Esophagus muscularis mucosa (tissue), 4 donors: Measurements from ENCODE around the gene APLP2.

Experiments used
- EP300 ChIP-seq: sonication (generic); formaldehyde crosslinking; IDR thresholded peaks from one replicate; pipeline ENCODE4 v1.6.1; 2017; ENCODE audit warnings: antibody characterized with exemption
- POLR2A ChIP-seq: fragments of 450-650 bp; IDR thresholded peaks from one replicate; pipeline ENCODE4 v1.6.1; 2017; ENCODE audit warnings: antibody characterized with exemption, moderate library complexity, mild to moderate bottlenecking, low read depth
- POLR2AphosphoS5 ChIP-seq, 2 donors: sonication (generic); formaldehyde crosslinking; IDR thresholded peaks; one replicate each; pipeline ENCODE4 v1.6.1; 2017; ENCODE audit warnings: antibody characterized with exemption in 2 of 2
- TF ChIP-seq, protein P1 (sequence below), 3 experiments: fragments of 200-600 bp in 2 of 3; fragments of 450-650 bp in 1 of 3; sonication (generic) in 2 of 3; IDR thresholded peaks; one replicate each; pipeline ENCODE4 v1.5.1; 2017 to 2019; ENCODE audit warnings: antibody characterized with exemption in 3 of 3, mild to moderate bottlenecking in 2 of 3, moderate library complexity in 1 of 3

DNA sequence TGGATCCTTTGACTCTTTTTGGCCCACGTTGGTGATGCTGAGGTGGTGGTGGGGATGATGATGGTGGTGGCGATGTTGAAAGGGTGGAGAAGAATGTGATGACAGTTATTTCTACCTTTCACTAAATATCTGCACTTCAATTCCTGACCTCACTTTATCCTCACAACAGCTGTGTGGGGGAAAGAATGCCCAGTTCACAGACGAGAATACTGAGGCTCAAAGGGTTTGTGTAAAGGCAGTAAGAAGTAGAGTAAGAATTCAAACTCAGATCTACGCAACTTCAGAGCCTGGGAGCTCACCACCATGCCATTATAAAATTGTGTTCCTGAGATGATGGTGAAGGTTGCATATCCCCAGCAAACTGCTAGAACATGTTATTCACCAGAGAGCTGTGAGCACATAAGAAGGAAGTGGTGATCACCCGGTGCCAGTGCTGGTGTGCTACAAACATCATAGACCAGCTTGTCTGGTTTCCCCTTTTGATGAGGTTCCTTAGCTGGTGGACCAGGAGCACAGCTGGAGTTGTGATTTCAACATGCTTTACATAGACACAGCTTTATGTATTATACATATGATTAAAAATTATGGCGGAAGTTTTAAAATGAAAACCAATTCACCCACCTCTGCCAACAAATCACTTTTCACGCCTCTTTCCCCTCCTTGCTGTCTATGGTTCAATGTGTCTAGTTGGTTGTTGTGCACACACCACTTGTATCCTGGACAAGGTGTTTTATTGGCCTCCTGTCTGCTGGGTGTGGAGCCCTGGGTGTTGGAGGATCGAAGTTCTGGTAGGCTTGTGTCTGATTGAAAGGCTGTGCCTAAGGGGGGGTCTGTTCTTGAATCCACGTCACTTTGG lies 96.1 kb downstream of the APLP2 start:
- TF ChIP-seq POLR2A (no peak), POLR2AphosphoS5 (IDR thresholded peaks at IDR 0.05) (no peak), EP300 (no peak)
- TF ChIP-seq, protein P1, sequence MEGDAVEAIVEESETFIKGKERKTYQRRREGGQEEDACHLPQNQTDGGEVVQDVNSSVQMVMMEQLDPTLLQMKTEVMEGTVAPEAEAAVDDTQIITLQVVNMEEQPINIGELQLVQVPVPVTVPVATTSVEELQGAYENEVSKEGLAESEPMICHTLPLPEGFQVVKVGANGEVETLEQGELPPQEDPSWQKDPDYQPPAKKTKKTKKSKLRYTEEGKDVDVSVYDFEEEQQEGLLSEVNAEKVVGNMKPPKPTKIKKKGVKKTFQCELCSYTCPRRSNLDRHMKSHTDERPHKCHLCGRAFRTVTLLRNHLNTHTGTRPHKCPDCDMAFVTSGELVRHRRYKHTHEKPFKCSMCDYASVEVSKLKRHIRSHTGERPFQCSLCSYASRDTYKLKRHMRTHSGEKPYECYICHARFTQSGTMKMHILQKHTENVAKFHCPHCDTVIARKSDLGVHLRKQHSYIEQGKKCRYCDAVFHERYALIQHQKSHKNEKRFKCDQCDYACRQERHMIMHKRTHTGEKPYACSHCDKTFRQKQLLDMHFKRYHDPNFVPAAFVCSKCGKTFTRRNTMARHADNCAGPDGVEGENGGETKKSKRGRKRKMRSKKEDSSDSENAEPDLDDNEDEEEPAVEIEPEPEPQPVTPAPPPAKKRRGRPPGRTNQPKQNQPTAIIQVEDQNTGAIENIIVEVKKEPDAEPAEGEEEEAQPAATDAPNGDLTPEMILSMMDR (IDR thresholded peaks at IDR 0.05) = no peak
